WI38 (cell line): ENCODE measurements around the gene HACD3.

Experiments
- H3K4me3 ChIP-seq: 2 replicates; pipeline ENCODE4 v1.5.1; 2011; ENCODE audit warnings: low read depth, mild to moderate bottlenecking, control low read depth, low read length
- CTCF ChIP-seq: IDR thresholded peaks from 2 replicates; pipeline ENCODE4 v1.5.1; 2012; ENCODE audit warnings: low read depth, mild to moderate bottlenecking, control low read depth, low read length

HACD3 gene

GRCh38 chr15:65598468-65598867 is 68.2 kb downstream of the HACD3 start:
- no peak for TF ChIP-seq CTCF
- H3K4me3 ChIP-seq: no peak overlapping the region

GRCh38 chr15:65599677-65600076 is 69.4 kb downstream of the HACD3 start:
- TF ChIP-seq CTCF: no peak
- no peak overlapping the region for H3K4me3 ChIP-seq

- no peak for TF ChIP-seq CTCF
- H3K4me3 ChIP-seq: no peak overlapping the region
These were observed 72.9 kb downstream of the HACD3 start for GRCh38 chr15:65603134-65603533.

GRCh38 chr15:65603559-65603958 is 73.3 kb downstream of the HACD3 start:
- TF ChIP-seq CTCF: no peak
- no peak overlapping the region for H3K4me3 ChIP-seq

- TF ChIP-seq CTCF: 0 out of 2 replicates have a peak, but pooled peaks have one; percentile 11
- H3K4me3 ChIP-seq: peak within 1 kb of the TSS; percentile 88
These were observed 80.8 kb downstream of the HACD3 start, which contains the start of gene INTS14 for GRCh38 chr15:65610871-65611718. INTS14 (minus strand) TSS chr15:65611131; CDS start chr15:65607380, 3,751 bp downstream.

- no peak for TF ChIP-seq CTCF
- peak overlapping the region; percentile 88 for H3K4me3 ChIP-seq
These were observed 81.8 kb downstream of the HACD3 start for GRCh38 chr15:65611888-65612615.

DNA sequence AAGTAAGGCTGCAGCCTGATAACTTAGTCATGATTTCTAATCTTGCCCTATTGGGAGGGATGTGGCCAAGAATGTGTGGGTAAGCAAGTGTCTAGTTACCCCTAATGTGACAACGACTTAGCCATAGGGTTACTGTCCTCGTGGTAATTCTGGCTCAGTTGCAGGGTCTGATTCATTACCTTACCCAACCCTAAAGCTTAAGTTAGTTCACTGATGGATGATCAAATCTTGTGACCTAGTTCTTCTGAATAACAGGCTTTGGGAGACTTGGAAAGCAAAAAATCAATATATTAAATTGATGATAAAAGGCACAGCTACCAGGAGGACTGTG is 82.3 kb downstream of the HACD3 start:
- H3K4me3 ChIP-seq: no peak overlapping the region

More for the DNA sequence above, 82.3 kb downstream of the HACD3 start:
- no peak for TF ChIP-seq CTCF
